SKM-1 (cell line): Measurements from ENCODE around the gene FIGNL1.

ENCODE experiments used
- DNase-seq: peaks from one replicate; lab custom pipeline; 2025; ENCODE audit not compliant: unreplicated experiment; lab: John Stamatoyannopoulos, UW

The FIGNL1 gene

DNA sequence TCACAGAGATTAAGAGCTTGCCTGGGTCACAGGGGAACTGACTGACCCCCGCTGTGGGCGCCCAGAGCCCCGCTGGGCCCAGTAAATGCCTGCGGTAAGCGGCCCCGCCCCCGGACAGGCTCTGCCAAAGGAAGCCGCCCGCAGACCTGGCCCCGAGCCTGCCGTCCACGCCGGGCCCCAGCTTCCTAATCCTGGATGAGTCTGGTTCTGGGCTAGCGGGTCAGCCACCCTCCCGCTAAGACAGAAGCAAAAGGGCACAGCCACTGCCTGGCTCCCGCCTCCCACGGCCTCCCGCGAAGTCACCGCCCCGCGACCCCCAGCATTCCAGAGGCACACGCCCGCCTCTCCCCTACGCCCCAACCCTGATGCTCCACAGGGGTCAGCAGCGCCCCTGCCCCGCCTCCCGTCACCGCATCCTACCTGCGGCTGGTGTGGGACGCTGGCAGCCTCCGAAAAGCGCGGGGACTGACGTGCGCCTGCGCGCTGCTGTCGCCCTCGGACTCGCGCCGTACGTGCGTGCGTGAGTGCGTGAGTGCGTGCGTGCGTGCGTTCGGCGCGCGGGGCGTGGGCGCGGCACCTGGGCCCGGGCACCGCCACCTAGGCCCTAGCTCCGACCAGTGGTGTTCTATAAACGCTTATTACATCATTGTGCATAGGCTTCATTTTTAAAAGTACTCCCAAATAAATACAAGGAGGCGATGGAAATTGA lies at the start of gene FIGNL1:
Gene FIGNL1 (minus strand): TSS at position 470 of the 709 bp plus-strand sequence. CDS start 3,063 bp downstream, outside the sequence.
- peak; percentile 68 for DNase-seq

GRCh38 chr7:50499092-50499491 lies 48.9 kb upstream of the FIGNL1 start:
- no peak for DNase-seq

GRCh38 chr7:50497968-50498367 lies 47.8 kb upstream of the FIGNL1 start:
- DNase-seq = no peak

- DNase-seq = no peak
Measured at GRCh38 chr7:50497068-50497642, 47.0 kb upstream of the FIGNL1 start.

DNA sequence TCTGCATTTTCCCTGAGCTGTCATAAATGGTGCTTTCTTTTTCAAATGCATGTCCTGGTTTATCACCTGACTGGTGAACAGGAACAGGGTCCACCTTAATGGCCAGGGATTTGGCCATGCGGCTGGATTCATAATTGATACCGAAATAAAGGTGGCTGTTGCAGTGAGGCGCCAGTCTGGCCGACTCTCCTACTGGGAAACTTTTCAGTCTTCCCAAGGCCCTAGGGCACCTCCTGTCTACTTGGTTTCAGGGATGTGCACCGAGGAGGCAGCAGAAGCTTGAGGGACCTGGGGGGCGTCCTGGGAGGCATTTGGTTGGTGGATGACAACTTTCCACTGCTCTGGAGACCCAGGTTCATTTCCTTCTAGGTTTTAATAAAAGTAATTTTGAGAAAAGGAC lies 46.4 kb upstream of the FIGNL1 start:
- DNase-seq = no peak

GRCh38 chr7:50495746-50496145 lies 45.6 kb upstream of the FIGNL1 start:
- no peak for DNase-seq

DNA sequence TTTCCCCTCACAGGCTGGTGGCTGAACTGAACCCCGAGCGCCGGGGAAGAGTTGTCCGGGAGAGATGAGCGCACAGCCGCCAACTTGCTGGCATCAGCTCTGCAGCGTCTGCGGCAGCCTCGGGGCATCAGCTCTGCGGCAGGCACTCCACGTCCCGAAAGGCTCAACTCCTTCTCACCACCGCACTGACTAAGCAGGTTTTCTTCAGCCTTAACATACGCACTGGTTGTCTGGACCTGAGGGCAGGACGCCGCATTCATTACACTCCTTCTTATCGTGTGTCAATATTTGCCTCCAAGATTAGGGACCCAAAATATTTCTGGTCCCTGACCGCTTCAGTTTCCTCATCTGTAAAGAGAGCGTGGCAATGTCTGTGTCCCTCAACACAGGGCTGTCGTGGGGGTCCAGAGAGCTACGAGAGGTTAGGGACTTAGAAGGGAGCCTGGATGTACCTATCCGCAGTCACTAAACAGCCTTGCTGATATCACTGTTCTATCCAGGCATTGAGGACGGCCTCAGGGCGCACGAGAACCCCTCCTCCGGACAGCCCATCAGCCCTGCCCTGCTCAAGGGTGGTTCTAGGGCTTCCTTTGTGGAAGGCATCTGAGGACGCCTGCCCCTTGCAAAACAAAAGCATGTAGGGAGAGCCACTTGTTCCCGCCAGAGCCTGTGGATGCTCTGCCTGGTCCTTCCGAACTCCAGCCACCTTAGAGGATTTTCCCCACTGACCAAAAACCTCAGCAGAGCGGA lies 42.8 kb upstream of the FIGNL1 start:
- DNase-seq = no peak

DNA sequence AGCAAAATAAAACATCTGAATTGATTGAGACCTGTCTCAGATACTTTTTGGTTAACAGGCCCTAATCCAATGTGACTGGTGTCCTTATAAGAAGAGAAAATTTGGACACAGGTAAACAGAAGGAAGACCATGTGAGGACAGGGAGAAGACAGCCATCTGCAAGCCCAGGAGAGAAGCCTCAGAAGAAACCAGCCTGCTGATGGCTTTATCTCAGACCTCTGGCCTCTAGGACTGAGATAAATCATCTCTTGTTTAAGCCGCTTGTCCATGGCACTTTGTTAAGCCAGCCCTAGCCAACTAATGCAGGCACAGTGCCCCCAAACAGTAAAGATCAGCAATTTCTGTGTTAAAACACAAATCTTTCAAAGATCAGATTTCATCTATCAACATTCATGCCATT lies 41.8 kb upstream of the FIGNL1 start:
- DNase-seq = no peak

DNA sequence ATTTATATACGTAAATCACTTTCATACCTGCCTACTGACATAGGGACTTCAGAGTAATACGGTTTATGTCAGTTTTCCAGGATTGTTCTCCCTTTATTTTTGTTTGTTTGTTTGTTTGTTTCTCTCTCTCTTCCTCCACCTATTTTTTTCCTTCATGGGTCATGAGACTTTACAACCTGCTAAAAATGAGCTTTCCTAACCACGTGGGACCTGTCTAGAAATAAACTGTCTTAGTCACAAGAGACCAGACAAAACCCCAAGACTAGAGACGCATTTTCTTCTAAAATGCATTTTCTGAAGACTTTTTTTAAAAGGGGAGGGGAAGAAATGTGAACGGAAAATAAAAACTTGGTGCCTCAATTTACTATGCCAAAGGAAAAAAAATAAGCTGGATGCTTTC lies 41.1 kb upstream of the FIGNL1 start:
- DNase-seq = no peak

DNA sequence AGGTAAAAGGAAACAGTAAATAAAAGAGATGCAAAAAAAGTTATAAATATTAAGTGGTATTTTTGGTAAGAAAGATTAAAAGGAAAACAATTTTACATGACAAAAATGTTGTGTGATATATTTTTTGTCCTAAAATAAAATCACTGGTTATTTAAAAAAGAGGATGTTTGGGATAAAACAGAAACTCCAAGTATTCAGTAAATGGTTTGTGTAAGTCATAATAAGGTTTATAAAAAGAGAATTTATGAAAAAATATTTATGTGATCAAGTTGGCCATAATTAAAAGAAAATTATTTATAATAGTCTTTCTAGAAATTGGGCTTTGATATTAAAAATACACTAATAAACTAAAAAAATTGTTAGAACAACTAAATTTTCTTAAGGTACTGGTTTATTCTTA lies 38.2 kb upstream of the FIGNL1 start:
- no peak for DNase-seq

DNA sequence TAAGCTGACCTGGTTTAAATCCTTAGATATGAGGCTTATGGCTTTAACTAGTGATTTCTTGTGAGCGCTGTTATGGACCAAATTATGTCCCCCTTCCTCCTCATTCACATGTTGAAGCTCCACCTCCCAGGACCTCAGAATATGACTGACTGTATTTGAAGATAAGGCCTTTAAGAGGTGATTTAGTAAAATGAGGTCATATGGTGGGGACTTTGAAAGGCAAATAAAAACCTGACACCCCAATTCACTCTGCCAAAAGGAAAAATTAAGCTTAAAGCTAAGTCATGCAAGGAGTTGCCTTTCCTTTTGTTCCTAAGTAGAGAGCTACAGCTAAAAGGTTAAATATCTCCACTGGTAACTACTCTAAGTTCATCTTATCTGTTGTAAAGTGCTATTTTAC lies 36.4 kb upstream of the FIGNL1 start:
- DNase-seq = no peak

DNA sequence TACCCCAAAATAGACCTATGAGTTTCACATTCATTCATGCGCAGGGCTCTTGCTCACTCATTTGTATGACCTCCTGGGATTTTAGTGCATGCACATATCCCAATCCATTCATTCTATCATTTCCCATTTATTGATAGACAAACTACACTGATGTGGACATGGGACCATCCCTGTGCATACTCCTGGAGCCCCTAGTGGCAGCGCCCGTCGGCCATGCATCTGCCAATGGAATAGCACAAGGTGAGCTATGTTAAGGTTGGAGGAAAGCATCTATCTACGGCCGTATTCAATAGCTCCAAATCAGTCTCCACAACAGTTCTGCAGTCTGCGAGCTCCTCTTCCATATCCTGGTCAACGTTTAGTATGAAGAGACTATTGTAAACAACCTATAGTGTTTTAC lies 31.7 kb upstream of the FIGNL1 start:
- no peak for DNase-seq

DNA sequence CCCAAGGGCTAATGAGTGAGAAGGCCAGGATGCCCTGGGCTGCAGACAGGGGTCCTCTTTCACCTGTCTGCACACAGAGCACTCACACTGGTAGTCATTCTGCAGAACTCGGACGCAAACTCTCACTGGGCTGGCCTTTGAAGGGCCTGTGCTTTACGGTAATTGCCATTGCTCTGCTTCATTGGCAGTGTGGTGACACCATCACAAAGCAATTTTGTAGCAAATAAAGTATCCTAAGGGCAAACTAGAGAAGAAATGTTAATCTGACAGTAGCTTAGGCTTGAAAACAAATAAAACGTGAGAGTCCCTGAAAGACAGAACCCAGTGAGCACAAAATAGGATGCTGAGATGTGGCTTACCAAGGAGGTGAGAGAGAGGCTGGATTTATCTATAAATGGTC lies 30.6 kb upstream of the FIGNL1 start:
- DNase-seq = no peak

DNA sequence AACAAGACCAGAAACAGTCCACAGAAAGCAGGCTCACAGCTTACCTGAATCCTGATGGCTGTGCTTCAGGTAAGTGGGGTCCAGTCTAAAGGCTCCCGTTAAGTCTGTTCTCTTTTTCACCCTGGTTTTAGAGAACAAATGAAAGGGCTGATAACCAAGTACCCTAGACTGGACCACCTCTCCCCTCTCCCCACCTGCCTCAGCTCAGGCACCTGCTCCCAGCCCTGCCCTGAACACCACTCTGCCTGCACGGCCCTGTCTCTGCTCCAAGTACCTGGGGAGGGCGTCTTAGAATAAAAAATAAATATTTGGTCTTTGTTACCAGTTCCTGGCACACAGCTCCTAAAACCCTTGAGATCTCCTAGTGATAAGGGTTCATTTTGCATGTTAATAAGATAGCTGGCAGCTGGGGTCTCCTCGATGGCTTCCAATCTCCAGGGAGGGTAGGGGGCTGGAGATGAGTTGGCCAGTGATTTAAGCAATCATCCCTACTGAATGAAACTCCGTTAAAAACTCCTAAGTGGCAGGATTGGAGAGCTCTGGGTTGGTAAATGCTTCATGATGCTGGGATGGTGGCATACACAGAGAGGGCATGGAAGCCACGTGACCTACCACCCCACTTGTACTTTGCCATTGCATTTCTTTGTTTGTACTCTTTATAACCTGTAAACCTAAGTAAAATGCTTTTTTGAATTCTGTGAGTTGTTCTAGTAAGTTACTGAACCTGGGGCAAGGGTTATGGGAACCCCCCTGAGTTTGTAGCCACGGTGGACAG lies 29.8 kb upstream of the FIGNL1 start:
- no peak for DNase-seq

DNA sequence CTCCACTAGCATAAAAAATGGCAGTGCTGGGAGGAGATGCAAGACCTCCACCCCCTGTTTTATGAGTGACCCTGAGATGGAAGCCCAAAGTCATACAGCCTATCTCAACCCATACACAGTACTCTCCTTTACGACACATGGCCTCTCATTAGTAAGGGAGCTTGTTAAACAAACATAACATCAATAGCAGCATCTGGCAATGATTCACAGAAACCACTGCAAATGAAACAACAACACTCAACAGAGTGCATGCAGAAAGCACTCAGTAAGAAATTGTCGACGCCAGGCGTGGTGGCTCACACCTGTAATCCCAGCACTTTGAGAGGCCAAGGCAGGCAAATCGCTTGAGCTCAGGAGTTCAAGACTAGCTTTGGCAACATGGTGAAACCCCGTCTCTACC lies 27.5 kb upstream of the FIGNL1 start:
- DNase-seq = no peak

DNA sequence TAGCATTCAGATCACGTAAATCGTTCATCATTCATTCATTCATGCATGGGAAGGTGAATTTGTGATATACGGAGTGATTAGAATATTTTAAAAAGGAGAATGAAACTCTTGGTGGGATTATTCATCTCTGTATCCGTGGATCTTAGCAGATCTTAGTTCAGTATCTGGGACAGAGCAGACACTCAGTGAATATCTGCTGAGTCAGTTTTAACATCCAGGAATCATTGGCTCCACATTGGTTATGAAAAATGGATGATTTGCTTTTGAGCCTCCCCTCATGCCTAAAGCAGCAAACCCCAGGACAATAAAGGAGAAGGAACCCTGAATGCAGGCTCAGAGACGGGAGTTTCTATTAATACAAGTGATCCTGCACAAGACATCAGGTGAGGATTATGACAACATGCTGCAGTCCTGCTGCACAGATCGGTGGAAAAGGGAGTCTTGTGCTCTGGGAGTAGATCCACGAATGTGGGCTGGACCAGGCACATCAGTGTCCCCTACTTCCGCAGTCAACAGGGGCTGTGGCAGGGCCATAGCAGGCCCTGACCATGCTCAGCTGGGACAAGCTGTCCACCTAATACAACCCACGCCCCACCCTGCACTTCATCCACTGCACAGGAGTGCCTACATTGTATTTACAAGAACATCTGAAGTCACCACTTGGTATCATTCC lies 26.9 kb upstream of the FIGNL1 start:
- DNase-seq = no peak

- no peak for DNase-seq
Measured at GRCh38 chr7:50475340-50475739, 25.2 kb upstream of the FIGNL1 start.

- no peak for DNase-seq
Measured at GRCh38 chr7:50474382-50475160, 24.4 kb upstream of the FIGNL1 start.

DNA sequence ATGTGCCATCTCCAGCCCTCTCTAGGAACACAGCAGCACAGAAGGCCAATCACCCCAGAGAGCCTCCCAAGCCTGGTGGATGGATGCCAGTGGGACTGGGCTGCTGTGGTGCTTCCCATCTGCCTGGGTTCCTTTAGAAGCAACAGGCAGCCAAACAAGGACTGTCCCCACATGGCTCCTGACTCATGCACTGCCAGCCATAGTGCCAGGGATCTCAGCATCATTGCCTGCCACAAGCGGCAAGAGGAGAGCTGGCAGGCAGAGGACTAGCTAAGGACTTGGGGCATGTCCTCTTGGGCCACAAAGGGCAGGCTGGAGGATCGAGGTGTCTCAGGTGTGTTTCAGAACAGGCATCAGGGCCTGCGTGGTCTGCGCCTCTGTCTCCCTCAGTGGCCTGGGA lies 23.4 kb upstream of the FIGNL1 start:
- DNase-seq = no peak

GRCh38 chr7:50472427-50472826 lies 22.3 kb upstream of the FIGNL1 start:
- no peak for DNase-seq
